GM12878 (cell line): ENCODE data around the gene FIG4.

ENCODE experiments used
- HDGF ChIP-seq: fragments of 450-650 bp; IDR thresholded peaks from 2 replicates; pipeline ENCODE4 v1.6.1; 2016; ENCODE audit warnings: antibody characterized with exemption
- NR2F1 ChIP-seq: fragments of 450-650 bp; conservative IDR thresholded peaks from 2 replicates; pipeline ENCODE4 v1.6.1; 2017; ENCODE audit warnings: mild to moderate bottlenecking
- PAX8 ChIP-seq: fragments of 450-650 bp; IDR thresholded peaks from 2 replicates; pipeline ENCODE4 v1.6.1; 2017; ENCODE audit warnings: mild to moderate bottlenecking, moderate library complexity
- POLR2A ChIP-seq: IDR thresholded peaks from 2 replicates; pipeline ENCODE4 v1.6.1; 2011; ENCODE audit warnings: low read depth, mild to moderate bottlenecking, low read length
- POLR2AphosphoS2 ChIP-seq: IDR thresholded peaks from 2 replicates; pipeline ENCODE4 v1.6.1; 2011; ENCODE audit warnings: low read depth, mild to moderate bottlenecking, low read length, improper control_type of control experiment, moderate library complexity
- YY1 ChIP-seq: IDR thresholded peaks from 2 replicates; pipeline ENCODE4 v1.6.1; 2011; ENCODE audit warnings: low read depth, mild to moderate bottlenecking, low read length
- ZNF24 ChIP-seq: fragments of 450-650 bp; IDR thresholded peaks from 2 replicates; pipeline ENCODE4 v1.6.1; 2017; ENCODE audit warnings: antibody characterized with exemption, mild to moderate bottlenecking
- ZNF384 ChIP-seq: IDR thresholded peaks from 2 replicates; pipeline ENCODE4 v1.6.1; 2012; ENCODE audit warnings: low read depth, mild to moderate bottlenecking, low read length, improper control_type of control experiment, borderline replicate concordance
- ZSCAN29 ChIP-seq: fragments of 450-650 bp; IDR thresholded peaks from 2 replicates; pipeline ENCODE4 v1.6.1; 2017; ENCODE audit warnings: mild to moderate bottlenecking, moderate library complexity
- TF ChIP-seq, protein P1 (sequence below), 3 experiments: IDR thresholded peaks in 2 of 3; conservative IDR thresholded peaks in 1 of 3; 2 replicates each; pipeline ENCODE4 v1.5.1; 2011; ENCODE audit warnings: low read depth in 3 of 3, low read length in 3 of 3, mild to moderate bottlenecking in 3 of 3, control low read depth in 2 of 3, moderate library complexity in 2 of 3, inconsistent platforms in 1 of 3, mixed read lengths in 1 of 3; ENCODE audit not compliant: control insufficient read depth in 2 of 3, insufficient read depth in 1 of 3; ENCODE audit errors: extremely low read depth in 1 of 3
- TF ChIP-seq, protein P2 (sequence below): IDR thresholded peaks from 2 replicates; pipeline ENCODE4 v1.6.1; 2012; ENCODE audit warnings: improper control_type of control experiment, low read depth, low read length; ENCODE audit not compliant: insufficient replicate concordance
- TF ChIP-seq, protein P3 (sequence below): fragments of 450-650 bp; IDR thresholded peaks from 2 replicates; pipeline ENCODE4 v1.6.1; 2017; ENCODE audit warnings: antibody characterized with exemption, mild to moderate bottlenecking, moderate library complexity
- TF ChIP-seq, protein P4 (sequence below): fragments of 450-650 bp; IDR thresholded peaks from 2 replicates; pipeline ENCODE4 v1.6.1; 2014; ENCODE audit warnings: mild to moderate bottlenecking
- TF ChIP-seq, protein P5 (sequence below): IDR thresholded peaks from 2 replicates; pipeline ENCODE4 v1.6.1; 2011; ENCODE audit warnings: borderline replicate concordance, low read depth, mild to moderate bottlenecking, moderate library complexity, mixed read lengths, low read length; ENCODE audit not compliant: insufficient read depth; ENCODE audit errors: extremely low read length

DNA sequence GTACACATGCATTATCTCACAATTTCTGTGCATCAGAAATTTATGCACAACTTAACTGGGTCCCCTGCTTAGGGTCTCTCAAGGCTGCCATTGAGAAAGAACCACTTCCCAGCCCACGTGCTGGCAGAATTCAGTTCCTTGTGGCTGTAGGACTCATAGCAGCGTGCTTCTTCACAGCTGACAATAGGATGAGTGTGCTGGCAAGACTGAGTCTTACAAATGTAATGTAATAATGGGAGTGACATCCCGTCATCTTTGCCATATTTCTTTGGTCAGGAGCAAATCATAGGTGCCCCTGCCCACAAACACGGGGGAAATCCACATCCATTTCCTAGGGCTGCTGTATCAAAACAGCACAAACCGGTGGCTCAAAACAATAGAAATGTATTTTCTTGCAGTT lies 77.4 kb downstream of the FIG4 start:
- TF ChIP-seq POLR2AphosphoS2: no peak
- TF ChIP-seq, protein P1, sequence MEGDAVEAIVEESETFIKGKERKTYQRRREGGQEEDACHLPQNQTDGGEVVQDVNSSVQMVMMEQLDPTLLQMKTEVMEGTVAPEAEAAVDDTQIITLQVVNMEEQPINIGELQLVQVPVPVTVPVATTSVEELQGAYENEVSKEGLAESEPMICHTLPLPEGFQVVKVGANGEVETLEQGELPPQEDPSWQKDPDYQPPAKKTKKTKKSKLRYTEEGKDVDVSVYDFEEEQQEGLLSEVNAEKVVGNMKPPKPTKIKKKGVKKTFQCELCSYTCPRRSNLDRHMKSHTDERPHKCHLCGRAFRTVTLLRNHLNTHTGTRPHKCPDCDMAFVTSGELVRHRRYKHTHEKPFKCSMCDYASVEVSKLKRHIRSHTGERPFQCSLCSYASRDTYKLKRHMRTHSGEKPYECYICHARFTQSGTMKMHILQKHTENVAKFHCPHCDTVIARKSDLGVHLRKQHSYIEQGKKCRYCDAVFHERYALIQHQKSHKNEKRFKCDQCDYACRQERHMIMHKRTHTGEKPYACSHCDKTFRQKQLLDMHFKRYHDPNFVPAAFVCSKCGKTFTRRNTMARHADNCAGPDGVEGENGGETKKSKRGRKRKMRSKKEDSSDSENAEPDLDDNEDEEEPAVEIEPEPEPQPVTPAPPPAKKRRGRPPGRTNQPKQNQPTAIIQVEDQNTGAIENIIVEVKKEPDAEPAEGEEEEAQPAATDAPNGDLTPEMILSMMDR (IDR thresholded peaks at IDR 0.05 in 2 of 3, conservative IDR thresholded peaks at IDR 0.05 in 1 of 3; ENCODE audit: control insufficient read depth in 2 of 3, extremely low read depth in 1 of 3, insufficient read depth in 1 of 3, low read depth in 3 of 3, low read length in 3 of 3): no peak
- no peak for TF ChIP-seq POLR2A
- no peak for TF ChIP-seq HDGF
- TF ChIP-seq, protein P2, sequence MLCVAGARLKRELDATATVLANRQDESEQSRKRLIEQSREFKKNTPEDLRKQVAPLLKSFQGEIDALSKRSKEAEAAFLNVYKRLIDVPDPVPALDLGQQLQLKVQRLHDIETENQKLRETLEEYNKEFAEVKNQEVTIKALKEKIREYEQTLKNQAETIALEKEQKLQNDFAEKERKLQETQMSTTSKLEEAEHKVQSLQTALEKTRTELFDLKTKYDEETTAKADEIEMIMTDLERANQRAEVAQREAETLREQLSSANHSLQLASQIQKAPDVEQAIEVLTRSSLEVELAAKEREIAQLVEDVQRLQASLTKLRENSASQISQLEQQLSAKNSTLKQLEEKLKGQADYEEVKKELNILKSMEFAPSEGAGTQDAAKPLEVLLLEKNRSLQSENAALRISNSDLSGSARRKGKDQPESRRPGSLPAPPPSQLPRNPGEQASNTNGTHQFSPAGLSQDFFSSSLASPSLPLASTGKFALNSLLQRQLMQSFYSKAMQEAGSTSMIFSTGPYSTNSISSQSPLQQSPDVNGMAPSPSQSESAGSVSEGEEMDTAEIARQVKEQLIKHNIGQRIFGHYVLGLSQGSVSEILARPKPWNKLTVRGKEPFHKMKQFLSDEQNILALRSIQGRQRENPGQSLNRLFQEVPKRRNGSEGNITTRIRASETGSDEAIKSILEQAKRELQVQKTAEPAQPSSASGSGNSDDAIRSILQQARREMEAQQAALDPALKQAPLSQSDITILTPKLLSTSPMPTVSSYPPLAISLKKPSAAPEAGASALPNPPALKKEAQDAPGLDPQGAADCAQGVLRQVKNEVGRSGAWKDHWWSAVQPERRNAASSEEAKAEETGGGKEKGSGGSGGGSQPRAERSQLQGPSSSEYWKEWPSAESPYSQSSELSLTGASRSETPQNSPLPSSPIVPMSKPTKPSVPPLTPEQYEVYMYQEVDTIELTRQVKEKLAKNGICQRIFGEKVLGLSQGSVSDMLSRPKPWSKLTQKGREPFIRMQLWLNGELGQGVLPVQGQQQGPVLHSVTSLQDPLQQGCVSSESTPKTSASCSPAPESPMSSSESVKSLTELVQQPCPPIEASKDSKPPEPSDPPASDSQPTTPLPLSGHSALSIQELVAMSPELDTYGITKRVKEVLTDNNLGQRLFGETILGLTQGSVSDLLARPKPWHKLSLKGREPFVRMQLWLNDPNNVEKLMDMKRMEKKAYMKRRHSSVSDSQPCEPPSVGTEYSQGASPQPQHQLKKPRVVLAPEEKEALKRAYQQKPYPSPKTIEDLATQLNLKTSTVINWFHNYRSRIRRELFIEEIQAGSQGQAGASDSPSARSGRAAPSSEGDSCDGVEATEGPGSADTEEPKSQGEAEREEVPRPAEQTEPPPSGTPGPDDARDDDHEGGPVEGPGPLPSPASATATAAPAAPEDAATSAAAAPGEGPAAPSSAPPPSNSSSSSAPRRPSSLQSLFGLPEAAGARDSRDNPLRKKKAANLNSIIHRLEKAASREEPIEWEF: no peak
- TF ChIP-seq NR2F1: no peak
- TF ChIP-seq, protein P3, sequence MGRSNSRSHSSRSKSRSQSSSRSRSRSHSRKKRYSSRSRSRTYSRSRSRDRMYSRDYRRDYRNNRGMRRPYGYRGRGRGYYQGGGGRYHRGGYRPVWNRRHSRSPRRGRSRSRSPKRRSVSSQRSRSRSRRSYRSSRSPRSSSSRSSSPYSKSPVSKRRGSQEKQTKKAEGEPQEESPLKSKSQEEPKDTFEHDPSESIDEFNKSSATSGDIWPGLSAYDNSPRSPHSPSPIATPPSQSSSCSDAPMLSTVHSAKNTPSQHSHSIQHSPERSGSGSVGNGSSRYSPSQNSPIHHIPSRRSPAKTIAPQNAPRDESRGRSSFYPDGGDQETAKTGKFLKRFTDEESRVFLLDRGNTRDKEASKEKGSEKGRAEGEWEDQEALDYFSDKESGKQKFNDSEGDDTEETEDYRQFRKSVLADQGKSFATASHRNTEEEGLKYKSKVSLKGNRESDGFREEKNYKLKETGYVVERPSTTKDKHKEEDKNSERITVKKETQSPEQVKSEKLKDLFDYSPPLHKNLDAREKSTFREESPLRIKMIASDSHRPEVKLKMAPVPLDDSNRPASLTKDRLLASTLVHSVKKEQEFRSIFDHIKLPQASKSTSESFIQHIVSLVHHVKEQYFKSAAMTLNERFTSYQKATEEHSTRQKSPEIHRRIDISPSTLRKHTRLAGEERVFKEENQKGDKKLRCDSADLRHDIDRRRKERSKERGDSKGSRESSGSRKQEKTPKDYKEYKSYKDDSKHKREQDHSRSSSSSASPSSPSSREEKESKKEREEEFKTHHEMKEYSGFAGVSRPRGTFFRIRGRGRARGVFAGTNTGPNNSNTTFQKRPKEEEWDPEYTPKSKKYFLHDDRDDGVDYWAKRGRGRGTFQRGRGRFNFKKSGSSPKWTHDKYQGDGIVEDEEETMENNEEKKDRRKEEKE: no peak
- TF ChIP-seq, protein P4, sequence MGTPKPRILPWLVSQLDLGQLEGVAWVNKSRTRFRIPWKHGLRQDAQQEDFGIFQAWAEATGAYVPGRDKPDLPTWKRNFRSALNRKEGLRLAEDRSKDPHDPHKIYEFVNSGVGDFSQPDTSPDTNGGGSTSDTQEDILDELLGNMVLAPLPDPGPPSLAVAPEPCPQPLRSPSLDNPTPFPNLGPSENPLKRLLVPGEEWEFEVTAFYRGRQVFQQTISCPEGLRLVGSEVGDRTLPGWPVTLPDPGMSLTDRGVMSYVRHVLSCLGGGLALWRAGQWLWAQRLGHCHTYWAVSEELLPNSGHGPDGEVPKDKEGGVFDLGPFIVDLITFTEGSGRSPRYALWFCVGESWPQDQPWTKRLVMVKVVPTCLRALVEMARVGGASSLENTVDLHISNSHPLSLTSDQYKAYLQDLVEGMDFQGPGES: no peak
- no peak for TF ChIP-seq PAX8
- TF ChIP-seq YY1: no peak
- no peak for TF ChIP-seq ZSCAN29
- TF ChIP-seq ZNF24: no peak
- no peak for TF ChIP-seq ZNF384
- TF ChIP-seq, protein P5, sequence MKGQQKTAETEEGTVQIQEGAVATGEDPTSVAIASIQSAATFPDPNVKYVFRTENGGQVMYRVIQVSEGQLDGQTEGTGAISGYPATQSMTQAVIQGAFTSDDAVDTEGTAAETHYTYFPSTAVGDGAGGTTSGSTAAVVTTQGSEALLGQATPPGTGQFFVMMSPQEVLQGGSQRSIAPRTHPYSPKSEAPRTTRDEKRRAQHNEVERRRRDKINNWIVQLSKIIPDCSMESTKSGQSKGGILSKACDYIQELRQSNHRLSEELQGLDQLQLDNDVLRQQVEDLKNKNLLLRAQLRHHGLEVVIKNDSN: no peak
